ENCODE results near the gene ECT2L. TPM values are rescaled to one million over a fixed set of nuclear protein-coding genes. Genes with fewer than 3 reads are reported as not detected.

Gene ECT2L
- total and polyA plus RNA-seq, 2 of the 13 experiments (the other 11 are each of a cell fraction or from before 2014, with no cell fraction given) = 0.12 TPM; not detected in 1

DNA sequence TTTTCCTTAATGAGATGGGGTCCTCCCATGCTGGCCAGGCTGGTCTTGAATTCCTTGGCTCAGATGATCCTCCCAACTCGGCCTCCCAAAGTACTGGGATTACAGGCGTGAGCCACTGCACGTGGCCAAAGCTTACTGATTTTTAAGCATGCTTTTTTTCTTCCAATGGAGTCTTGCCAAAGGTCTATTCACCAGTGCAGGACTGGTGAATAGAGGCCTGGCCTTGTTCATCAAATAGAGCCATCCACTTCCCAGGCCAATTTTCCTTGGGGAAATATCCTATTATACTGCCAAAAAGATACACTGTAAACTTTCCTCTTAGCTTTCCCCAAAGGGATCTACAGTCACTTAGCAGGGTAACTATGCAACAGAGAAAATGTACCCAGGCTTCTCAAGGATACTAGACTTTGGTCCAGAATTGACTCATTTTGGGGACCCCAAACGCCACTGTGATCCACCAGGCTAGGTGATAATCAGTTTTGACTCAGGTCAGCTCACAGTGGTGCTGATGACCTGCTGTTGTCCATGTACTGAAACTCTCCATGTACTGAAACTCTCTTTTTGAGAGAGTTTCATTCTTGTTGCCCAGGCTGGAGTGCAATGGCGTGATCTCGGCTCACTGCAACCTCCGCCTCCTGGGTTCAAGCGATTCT, 100.3 kb downstream of the ECT2L start:
- Histone ChIP-seq H3K9ac (ENCODE audit: insufficient read depth, low read depth, low read length) (no peak overlapping the region), H3K4me1 (ENCODE audit: insufficient read depth, low read length) (no peaks in the 10 kb centered on the region), H2AFZ (ENCODE audit: low read length) (no peak overlapping the region), H3K9me3 (ENCODE audit: low read length) (no peaks in the 10 kb centered on the region), H3K36me3 (replicated peaks in 1 of 2; ENCODE audit: control insufficient read depth in 1 of 2, insufficient read depth in 2 of 2, low read length in 2 of 2) (peaks cover 0 to 2% of the 10 kb centered on the region in 2 experiments; a peak in 3 of 5 replicates), H3K27me3 (ENCODE audit: control insufficient read depth in 1 of 2, insufficient read depth in 2 of 2, low read length in 2 of 2) (no peaks in the 10 kb centered on the region; a peak in 1 of 5 replicates), H3K27ac (ENCODE audit: extremely low read length, insufficient read depth, low read length) (no peak overlapping the region), H3K79me2 (ENCODE audit: insufficient read depth, low read length) (no peaks in the 10 kb centered on the region), H4K20me1 (ENCODE audit: insufficient read depth, low read length) (no peaks in the 10 kb centered on the region), H3K4me3 (replicated peaks in 1 of 3; ENCODE audit: insufficient read depth in 1 of 3, low read depth in 2 of 3, low read length in 3 of 3) (no peak overlapping the region), H3K4me2 (ENCODE audit: low read depth, low read length) (no peak overlapping the region)
- DNase-seq (ENCODE audit: low spot score) = no peak
- CTCF ChIA-PET (ENCODE audit: low intra/inter-chr PET ratio, low total read pairs) = no interaction called here
- POLR2A ChIA-PET = no interaction called here
- WGBS (ENCODE audit: low lambda C conversion rate) = 97% methylated on average over 7 of the region's 8 CpGs
- TF ChIP-seq SYNCRIP (IDR thresholded peaks at IDR 0.05; ENCODE audit: insufficient read depth, low read depth, low read length) (no peak), SNAPC2 (CRISPR knock-in tag; IDR thresholded peaks at IDR 0.05) (no peak), ZNF274 (CRISPR knock-in tag; IDR thresholded peaks at IDR 0.05) (no peak), ZNF749 (CRISPR knock-in tag; IDR thresholded peaks at IDR 0.05; ENCODE audit: borderline replicate concordance) (no peak)
- TF ChIP-seq, protein P1, sequence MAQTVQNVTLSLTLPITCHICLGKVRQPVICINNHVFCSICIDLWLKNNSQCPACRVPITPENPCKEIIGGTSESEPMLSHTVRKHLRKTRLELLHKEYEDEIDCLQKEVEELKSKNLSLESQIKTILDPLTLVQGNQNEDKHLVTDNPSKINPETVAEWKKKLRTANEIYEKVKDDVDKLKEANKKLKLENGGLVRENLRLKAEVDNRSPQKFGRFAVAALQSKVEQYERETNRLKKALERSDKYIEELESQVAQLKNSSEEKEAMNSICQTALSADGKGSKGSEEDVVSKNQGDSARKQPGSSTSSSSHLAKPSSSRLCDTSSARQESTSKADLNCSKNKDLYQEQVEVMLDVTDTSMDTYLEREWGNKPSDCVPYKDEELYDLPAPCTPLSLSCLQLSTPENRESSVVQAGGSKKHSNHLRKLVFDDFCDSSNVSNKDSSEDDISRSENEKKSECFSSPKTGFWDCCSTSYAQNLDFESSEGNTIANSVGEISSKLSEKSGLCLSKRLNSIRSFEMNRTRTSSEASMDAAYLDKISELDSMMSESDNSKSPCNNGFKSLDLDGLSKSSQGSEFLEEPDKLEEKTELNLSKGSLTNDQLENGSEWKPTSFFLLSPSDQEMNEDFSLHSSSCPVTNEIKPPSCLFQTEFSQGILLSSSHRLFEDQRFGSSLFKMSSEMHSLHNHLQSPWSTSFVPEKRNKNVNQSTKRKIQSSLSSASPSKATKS (CRISPR knock-in tag; IDR thresholded peaks at IDR 0.05) = no peak
- intact Hi-C loops (cut with micrococcal nuclease; ENCODE audit: unreplicated experiment) (no loop called here), in situ Hi-C loops (cut with HindIII; ENCODE audit: extremely low pct_ligation_motif_present, low pct_unique_long_range_greater_than_20kb) (no loop called here)
- no TSS peak for BruUV-seq (replicated peaks)
- ATAC-seq = no peak
- no peak for FAIRE-seq

DNA sequence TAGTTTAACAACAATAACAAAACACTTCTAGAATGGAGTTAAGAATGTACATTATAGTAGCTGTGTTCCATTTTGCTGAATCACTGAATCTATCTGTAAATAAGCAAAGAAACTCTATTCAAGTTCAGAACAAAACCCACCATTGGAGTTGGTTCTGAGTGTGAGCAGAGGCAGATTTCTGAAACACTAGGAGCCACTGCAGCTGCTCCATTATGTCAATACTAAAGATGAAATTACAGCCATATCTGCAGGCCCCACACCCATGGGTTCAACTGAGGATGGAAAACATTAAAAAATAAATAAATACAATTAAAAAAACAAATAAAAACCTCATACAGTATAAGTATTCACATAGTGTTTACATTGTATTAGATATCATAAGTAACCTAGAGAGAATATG, 101.1 kb downstream of the ECT2L start:
- ATAC-seq = no peak
- in situ Hi-C loops (cut with HindIII; ENCODE audit: extremely low pct_ligation_motif_present, low pct_unique_long_range_greater_than_20kb) = no loop called here
- Histone ChIP-seq H3K27ac (ENCODE audit: extremely low read length, insufficient read depth, low read length) (no peak overlapping the region), H3K4me3 (replicated peaks in 1 of 3; ENCODE audit: insufficient read depth in 1 of 3, low read depth in 2 of 3, low read length in 3 of 3) (no peak overlapping the region), H3K4me1 (ENCODE audit: insufficient read depth, low read length) (no peaks in the 10 kb centered on the region), H3K4me2 (ENCODE audit: low read depth, low read length) (no peak overlapping the region), H2AFZ (ENCODE audit: low read length) (no peak overlapping the region), H3K27me3 (ENCODE audit: control insufficient read depth in 1 of 2, insufficient read depth in 2 of 2, low read length in 2 of 2) (no peaks in the 10 kb centered on the region; a peak in 1 of 5 replicates), H3K9ac (ENCODE audit: insufficient read depth, low read depth, low read length) (no peak overlapping the region), H3K9me3 (ENCODE audit: low read length) (no peaks in the 10 kb centered on the region), H3K79me2 (ENCODE audit: insufficient read depth, low read length) (no peaks in the 10 kb centered on the region), H3K36me3 (replicated peaks in 1 of 2; ENCODE audit: control insufficient read depth in 1 of 2, insufficient read depth in 2 of 2, low read length in 2 of 2) (peaks cover 0 to 2% of the 10 kb centered on the region in 2 experiments; a peak in 3 of 5 replicates), H4K20me1 (ENCODE audit: insufficient read depth, low read length) (no peaks in the 10 kb centered on the region)
- CTCF ChIA-PET (ENCODE audit: low intra/inter-chr PET ratio, low total read pairs) = no interaction called here
- no peak for DNase-seq (ENCODE audit: low spot score)
- no peak for FAIRE-seq
- POLR2A ChIA-PET = no interaction called here
- intact Hi-C loops (cut with micrococcal nuclease; ENCODE audit: unreplicated experiment) = no loop called here
- no TSS peak for BruUV-seq (replicated peaks)
- TF ChIP-seq ZNF556 (CRISPR knock-in tag; IDR thresholded peaks at IDR 0.05; ENCODE audit: borderline replicate concordance) (no peak), KDM6A (CRISPR knock-in tag; IDR thresholded peaks at IDR 0.05; ENCODE audit: low read depth) (no peak), ZNF484 (CRISPR knock-in tag; IDR thresholded peaks at IDR 0.05; ENCODE audit: borderline replicate concordance, low read depth) (no peak), ZKSCAN5 (CRISPR knock-in tag; IDR thresholded peaks at IDR 0.05) (no peak), ZNF263 (CRISPR knock-in tag; IDR thresholded peaks at IDR 0.05) (no peak), GLI4 (CRISPR knock-in tag; IDR thresholded peaks at IDR 0.05; ENCODE audit: borderline replicate concordance) (no peak), ZNF75D (CRISPR knock-in tag; IDR thresholded peaks at IDR 0.05; ENCODE audit: borderline replicate concordance) (no peak), CEBPG (CRISPR knock-in tag; IDR thresholded peaks at IDR 0.05) (no peak), ZFP36 (IDR thresholded peaks at IDR 0.05; ENCODE audit: borderline replicate concordance, low read depth, low read length, partially characterized antibody) (no peak), ZNF317 (CRISPR knock-in tag; IDR thresholded peaks at IDR 0.05) (no peak), KAT2B (IDR thresholded peaks at IDR 0.05; ENCODE audit: borderline replicate concordance, low read depth, low read length) (no peak)
- TF ChIP-seq, protein P2, sequence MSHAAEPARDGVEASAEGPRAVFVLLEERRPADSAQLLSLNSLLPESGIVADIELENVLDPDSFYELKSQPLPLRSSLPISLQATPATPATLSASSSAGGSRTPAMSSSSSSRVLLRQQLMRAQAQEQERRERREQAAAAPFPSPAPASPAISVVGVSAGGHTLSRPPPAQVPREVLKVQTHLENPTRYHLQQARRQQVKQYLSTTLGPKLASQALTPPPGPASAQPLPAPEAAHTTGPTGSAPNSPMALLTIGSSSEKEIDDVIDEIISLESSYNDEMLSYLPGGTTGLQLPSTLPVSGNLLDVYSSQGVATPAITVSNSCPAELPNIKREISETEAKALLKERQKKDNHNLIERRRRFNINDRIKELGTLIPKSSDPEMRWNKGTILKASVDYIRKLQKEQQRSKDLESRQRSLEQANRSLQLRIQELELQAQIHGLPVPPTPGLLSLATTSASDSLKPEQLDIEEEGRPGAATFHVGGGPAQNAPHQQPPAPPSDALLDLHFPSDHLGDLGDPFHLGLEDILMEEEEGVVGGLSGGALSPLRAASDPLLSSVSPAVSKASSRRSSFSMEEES (CRISPR knock-in tag; IDR thresholded peaks at IDR 0.05) = no peak
